ENCODE measurements around the gene FBP2. TPM values are rescaled to one million over a fixed set of nuclear protein-coding genes. Genes with fewer than 3 reads are reported as not detected.

The FBP2 gene
- total RNA-seq, 1 experiment from 2014 or later: not detected

DNA sequence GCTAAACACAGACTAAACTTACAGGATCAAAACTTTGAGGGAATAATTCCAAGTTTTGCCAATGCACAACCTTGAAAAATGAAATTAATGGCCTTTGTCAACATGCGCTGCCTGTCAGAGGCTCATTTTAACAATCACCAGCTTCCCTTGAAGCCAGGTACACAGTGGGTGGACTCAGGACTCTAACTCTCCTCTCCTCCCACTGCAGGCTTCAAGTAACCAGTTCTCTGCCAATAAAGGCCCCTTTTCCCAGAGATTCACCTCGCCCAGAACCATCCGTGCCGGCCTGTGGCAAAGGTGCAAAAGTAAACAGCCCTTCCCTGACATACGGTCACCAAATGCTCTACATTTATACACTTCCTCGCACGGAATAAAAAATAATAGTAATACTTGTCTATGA is 18.4 kb upstream of the FBP2 start (continued):
- TF ChIP-seq, protein P1, sequence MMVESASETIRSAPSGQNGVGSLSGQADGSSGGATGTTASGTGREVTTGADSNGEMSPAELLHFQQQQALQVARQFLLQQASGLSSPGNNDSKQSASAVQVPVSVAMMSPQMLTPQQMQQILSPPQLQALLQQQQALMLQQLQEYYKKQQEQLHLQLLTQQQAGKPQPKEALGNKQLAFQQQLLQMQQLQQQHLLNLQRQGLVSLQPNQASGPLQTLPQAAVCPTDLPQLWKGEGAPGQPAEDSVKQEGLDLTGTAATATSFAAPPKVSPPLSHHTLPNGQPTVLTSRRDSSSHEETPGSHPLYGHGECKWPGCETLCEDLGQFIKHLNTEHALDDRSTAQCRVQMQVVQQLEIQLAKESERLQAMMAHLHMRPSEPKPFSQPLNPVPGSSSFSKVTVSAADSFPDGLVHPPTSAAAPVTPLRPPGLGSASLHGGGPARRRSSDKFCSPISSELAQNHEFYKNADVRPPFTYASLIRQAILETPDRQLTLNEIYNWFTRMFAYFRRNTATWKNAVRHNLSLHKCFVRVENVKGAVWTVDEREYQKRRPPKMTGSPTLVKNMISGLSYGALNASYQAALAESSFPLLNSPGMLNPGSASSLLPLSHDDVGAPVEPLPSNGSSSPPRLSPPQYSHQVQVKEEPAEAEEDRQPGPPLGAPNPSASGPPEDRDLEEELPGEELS (CRISPR knock-in tag; IDR thresholded peaks at IDR 0.05): no peak
- TF ChIP-seq, protein P2, sequence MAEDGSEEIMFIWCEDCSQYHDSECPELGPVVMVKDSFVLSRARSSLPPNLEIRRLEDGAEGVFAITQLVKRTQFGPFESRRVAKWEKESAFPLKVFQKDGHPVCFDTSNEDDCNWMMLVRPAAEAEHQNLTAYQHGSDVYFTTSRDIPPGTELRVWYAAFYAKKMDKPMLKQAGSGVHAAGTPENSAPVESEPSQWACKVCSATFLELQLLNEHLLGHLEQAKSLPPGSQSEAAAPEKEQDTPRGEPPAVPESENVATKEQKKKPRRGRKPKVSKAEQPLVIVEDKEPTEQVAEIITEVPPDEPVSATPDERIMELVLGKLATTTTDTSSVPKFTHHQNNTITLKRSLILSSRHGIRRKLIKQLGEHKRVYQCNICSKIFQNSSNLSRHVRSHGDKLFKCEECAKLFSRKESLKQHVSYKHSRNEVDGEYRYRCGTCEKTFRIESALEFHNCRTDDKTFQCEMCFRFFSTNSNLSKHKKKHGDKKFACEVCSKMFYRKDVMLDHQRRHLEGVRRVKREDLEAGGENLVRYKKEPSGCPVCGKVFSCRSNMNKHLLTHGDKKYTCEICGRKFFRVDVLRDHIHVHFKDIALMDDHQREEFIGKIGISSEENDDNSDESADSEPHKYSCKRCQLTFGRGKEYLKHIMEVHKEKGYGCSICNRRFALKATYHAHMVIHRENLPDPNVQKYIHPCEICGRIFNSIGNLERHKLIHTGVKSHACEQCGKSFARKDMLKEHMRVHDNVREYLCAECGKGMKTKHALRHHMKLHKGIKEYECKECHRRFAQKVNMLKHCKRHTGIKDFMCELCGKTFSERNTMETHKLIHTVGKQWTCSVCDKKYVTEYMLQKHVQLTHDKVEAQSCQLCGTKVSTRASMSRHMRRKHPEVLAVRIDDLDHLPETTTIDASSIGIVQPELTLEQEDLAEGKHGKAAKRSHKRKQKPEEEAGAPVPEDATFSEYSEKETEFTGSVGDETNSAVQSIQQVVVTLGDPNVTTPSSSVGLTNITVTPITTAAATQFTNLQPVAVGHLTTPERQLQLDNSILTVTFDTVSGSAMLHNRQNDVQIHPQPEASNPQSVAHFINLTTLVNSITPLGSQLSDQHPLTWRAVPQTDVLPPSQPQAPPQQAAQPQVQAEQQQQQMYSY (CRISPR knock-in tag; IDR thresholded peaks at IDR 0.05): no peak
- TF ChIP-seq, protein P3, sequence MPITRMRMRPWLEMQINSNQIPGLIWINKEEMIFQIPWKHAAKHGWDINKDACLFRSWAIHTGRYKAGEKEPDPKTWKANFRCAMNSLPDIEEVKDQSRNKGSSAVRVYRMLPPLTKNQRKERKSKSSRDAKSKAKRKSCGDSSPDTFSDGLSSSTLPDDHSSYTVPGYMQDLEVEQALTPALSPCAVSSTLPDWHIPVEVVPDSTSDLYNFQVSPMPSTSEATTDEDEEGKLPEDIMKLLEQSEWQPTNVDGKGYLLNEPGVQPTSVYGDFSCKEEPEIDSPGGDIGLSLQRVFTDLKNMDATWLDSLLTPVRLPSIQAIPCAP (CRISPR knock-in tag; IDR thresholded peaks at IDR 0.05): no peak
- TF ChIP-seq, protein P4, sequence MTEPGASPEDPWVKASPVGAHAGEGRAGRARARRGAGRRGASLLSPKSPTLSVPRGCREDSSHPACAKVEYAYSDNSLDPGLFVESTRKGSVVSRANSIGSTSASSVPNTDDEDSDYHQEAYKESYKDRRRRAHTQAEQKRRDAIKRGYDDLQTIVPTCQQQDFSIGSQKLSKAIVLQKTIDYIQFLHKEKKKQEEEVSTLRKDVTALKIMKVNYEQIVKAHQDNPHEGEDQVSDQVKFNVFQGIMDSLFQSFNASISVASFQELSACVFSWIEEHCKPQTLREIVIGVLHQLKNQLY (CRISPR knock-in tag; IDR thresholded peaks at IDR 0.05): no peak
- TF ChIP-seq CREB1 (CRISPR knock-in tag; IDR thresholded peaks at IDR 0.05): no peak

DNA sequence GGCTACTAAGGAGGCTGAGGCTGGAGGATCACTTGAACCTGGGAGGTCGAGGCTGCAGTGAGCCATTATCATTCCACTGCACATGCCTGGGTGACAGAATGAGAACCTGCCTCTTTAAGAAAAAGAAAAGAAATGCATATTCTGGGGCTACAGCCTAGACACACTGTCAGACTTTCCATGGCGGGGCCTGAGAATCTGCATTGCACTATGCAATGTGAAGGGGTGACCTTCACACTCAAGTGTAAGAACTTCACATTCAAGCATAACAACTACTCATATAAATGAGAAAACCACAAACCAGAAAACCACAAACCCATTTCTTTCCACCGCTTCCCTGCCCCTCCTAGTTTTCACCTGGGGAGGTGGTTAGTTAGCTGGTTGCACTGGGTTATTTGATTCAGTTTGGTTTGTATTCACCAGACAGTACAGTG is 18.0 kb upstream of the FBP2 start:
- peaks cover 16% of the 10 kb centered on the region for H3K4me1 Mint-ChIP-seq
- no peaks in the 10 kb centered on the region for H3K27me3 Mint-ChIP-seq (ENCODE audit: low read depth)
- no peak overlapping the region for H3K4me3 Mint-ChIP-seq
- POLR2A ChIA-PET: no interaction called here
- no peaks in the 10 kb centered on the region for H3K9me3 Mint-ChIP-seq
- no peak for DNase-seq (ENCODE audit: low spot score)
- ATAC-seq: no peak
- no peak overlapping the region for H3K27ac Mint-ChIP-seq
- H3K36me3 Mint-ChIP-seq: no peaks in the 10 kb centered on the region
- CTCF ChIA-PET: interaction anchor here (2.0 kb wide), 2 partner anchors 11 to 57 kb away, joined by 7 to 13 read pairs; partner anchors contain the start of gene PCAT7
- TF ChIP-seq, protein P5, sequence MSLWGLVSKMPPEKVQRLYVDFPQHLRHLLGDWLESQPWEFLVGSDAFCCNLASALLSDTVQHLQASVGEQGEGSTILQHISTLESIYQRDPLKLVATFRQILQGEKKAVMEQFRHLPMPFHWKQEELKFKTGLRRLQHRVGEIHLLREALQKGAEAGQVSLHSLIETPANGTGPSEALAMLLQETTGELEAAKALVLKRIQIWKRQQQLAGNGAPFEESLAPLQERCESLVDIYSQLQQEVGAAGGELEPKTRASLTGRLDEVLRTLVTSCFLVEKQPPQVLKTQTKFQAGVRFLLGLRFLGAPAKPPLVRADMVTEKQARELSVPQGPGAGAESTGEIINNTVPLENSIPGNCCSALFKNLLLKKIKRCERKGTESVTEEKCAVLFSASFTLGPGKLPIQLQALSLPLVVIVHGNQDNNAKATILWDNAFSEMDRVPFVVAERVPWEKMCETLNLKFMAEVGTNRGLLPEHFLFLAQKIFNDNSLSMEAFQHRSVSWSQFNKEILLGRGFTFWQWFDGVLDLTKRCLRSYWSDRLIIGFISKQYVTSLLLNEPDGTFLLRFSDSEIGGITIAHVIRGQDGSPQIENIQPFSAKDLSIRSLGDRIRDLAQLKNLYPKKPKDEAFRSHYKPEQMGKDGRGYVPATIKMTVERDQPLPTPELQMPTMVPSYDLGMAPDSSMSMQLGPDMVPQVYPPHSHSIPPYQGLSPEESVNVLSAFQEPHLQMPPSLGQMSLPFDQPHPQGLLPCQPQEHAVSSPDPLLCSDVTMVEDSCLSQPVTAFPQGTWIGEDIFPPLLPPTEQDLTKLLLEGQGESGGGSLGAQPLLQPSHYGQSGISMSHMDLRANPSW (CRISPR knock-in tag; conservative IDR thresholded peaks at IDR 0.05; ENCODE audit: low read depth): no peak
- TF ChIP-seq, protein P4 (CRISPR knock-in tag; IDR thresholded peaks at IDR 0.05): no peak
- TF ChIP-seq KAT7 (CRISPR knock-in tag; IDR thresholded peaks at IDR 0.05; ENCODE audit: borderline replicate concordance) (no peak), NR3C1 (CRISPR knock-in tag; conservative IDR thresholded peaks at IDR 0.05; ENCODE audit: low read depth) (no peak), NFYB (CRISPR knock-in tag; conservative IDR thresholded peaks at IDR 0.05; ENCODE audit: low read depth) (no peak), EMX1 (CRISPR knock-in tag; IDR thresholded peaks at IDR 0.05) (no peak), ETV6 (CRISPR knock-in tag; IDR thresholded peaks at IDR 0.05) (no peak)
- TF ChIP-seq, protein P6, sequence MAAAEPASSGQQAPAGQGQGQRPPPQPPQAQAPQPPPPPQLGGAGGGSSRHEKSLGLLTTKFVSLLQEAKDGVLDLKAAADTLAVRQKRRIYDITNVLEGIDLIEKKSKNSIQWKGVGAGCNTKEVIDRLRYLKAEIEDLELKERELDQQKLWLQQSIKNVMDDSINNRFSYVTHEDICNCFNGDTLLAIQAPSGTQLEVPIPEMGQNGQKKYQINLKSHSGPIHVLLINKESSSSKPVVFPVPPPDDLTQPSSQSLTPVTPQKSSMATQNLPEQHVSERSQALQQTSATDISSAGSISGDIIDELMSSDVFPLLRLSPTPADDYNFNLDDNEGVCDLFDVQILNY (CRISPR knock-in tag; IDR thresholded peaks at IDR 0.05): no peak
- TF ChIP-seq, protein P7, sequence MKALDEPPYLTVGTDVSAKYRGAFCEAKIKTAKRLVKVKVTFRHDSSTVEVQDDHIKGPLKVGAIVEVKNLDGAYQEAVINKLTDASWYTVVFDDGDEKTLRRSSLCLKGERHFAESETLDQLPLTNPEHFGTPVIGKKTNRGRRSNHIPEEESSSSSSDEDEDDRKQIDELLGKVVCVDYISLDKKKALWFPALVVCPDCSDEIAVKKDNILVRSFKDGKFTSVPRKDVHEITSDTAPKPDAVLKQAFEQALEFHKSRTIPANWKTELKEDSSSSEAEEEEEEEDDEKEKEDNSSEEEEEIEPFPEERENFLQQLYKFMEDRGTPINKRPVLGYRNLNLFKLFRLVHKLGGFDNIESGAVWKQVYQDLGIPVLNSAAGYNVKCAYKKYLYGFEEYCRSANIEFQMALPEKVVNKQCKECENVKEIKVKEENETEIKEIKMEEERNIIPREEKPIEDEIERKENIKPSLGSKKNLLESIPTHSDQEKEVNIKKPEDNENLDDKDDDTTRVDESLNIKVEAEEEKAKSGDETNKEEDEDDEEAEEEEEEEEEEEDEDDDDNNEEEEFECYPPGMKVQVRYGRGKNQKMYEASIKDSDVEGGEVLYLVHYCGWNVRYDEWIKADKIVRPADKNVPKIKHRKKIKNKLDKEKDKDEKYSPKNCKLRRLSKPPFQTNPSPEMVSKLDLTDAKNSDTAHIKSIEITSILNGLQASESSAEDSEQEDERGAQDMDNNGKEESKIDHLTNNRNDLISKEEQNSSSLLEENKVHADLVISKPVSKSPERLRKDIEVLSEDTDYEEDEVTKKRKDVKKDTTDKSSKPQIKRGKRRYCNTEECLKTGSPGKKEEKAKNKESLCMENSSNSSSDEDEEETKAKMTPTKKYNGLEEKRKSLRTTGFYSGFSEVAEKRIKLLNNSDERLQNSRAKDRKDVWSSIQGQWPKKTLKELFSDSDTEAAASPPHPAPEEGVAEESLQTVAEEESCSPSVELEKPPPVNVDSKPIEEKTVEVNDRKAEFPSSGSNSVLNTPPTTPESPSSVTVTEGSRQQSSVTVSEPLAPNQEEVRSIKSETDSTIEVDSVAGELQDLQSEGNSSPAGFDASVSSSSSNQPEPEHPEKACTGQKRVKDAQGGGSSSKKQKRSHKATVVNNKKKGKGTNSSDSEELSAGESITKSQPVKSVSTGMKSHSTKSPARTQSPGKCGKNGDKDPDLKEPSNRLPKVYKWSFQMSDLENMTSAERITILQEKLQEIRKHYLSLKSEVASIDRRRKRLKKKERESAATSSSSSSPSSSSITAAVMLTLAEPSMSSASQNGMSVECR (CRISPR knock-in tag; IDR thresholded peaks at IDR 0.05; ENCODE audit: borderline replicate concordance): no peak
- TF ChIP-seq, protein P8, sequence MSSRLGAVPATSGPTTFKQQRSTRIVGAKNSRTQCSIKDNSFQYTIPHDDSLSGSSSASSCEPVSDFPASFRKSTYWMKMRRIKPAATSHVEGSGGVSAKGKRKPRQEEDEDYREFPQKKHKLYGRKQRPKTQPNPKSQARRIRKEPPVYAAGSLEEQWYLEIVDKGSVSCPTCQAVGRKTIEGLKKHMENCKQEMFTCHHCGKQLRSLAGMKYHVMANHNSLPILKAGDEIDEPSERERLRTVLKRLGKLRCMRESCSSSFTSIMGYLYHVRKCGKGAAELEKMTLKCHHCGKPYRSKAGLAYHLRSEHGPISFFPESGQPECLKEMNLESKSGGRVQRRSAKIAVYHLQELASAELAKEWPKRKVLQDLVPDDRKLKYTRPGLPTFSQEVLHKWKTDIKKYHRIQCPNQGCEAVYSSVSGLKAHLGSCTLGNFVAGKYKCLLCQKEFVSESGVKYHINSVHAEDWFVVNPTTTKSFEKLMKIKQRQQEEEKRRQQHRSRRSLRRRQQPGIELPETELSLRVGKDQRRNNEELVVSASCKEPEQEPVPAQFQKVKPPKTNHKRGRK (CRISPR knock-in tag; IDR thresholded peaks at IDR 0.05; ENCODE audit: borderline replicate concordance): no peak
- TF ChIP-seq, protein P9, sequence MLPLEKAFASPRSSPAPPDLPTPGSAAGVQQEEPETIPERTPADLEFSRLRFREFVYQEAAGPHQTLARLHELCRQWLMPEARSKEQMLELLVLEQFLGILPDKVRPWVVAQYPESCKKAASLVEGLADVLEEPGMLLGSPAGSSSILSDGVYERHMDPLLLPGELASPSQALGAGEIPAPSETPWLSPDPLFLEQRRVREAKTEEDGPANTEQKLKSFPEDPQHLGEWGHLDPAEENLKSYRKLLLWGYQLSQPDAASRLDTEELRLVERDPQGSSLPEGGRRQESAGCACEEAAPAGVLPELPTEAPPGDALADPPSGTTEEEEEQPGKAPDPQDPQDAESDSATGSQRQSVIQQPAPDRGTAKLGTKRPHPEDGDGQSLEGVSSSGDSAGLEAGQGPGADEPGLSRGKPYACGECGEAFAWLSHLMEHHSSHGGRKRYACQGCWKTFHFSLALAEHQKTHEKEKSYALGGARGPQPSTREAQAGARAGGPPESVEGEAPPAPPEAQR (CRISPR knock-in tag; IDR thresholded peaks at IDR 0.05): no peak

All from WTC11 (cell line).